Lung (tissue), 12 donors: ENCODE results near the gene C2CD4A. TPM values are rescaled to one million over a fixed set of nuclear protein-coding genes. Genes with fewer than 3 reads are reported as not detected.

Experiments used
- ATAC-seq: fragments of 200-7000 bp; cut with Tn5 transposase; one replicate; pipeline ENCODE4 v1.9.1; 2020; ENCODE audit warnings: moderate number of reproducible peaks; ENCODE audit not compliant: insufficient read depth, low FRiP score
- DNase-seq, 3 donors: peaks; one replicate each; pipeline ENCODE4 v3.0.0-alpha.2; 2013 to 2017
- H3K27ac ChIP-seq, 2 donors: one replicate each; pipeline ENCODE4 v1.5.1; 2013; ENCODE audit warnings: mild to moderate bottlenecking in 2 of 2, moderate library complexity in 2 of 2, control low read depth in 1 of 2, inconsistent platforms in 1 of 2, low read depth in 1 of 2, low read length in 1 of 2
- H3K27me3 ChIP-seq, 3 donors: one replicate each; pipeline ENCODE4 v1.5.1; 2013; ENCODE audit warnings: low read length in 2 of 3; ENCODE audit not compliant: control insufficient read depth in 3 of 3, insufficient read depth in 3 of 3
- H3K36me3 ChIP-seq, 4 donors: one replicate each; pipeline ENCODE4 v1.5.1; 2013; ENCODE audit warnings: low read length in 4 of 4, mild to moderate bottlenecking in 1 of 4, moderate library complexity in 1 of 4; ENCODE audit not compliant: control insufficient read depth in 4 of 4, insufficient read depth in 4 of 4
- H3K4me1 ChIP-seq, 5 donors: one replicate each; pipeline ENCODE4 v1.5.1; 2013; ENCODE audit warnings: low read length in 5 of 5, mild to moderate bottlenecking in 2 of 5, moderate library complexity in 1 of 5; ENCODE audit not compliant: control insufficient read depth in 5 of 5, insufficient read depth in 5 of 5
- H3K4me3 ChIP-seq: one replicate; pipeline ENCODE4 v1.5.1; 2013; ENCODE audit warnings: mild to moderate bottlenecking, control low read depth, moderate library complexity
- H3K9ac ChIP-seq, 2 donors: one replicate each; pipeline ENCODE4 v1.5.1; 2013; ENCODE audit warnings: low read length in 2 of 2, control low read depth in 1 of 2; ENCODE audit not compliant: insufficient read depth in 1 of 2
- H3K9me3 ChIP-seq, 4 donors: one replicate each; pipeline ENCODE4 v1.5.1; 2013; ENCODE audit warnings: low read length in 3 of 4, mild to moderate bottlenecking in 1 of 4, moderate library complexity in 1 of 4; ENCODE audit not compliant: control insufficient read depth in 4 of 4, insufficient read depth in 3 of 4
- WGBS, 2 donors: extraction: QIAGEN DNeasy Blood & Tissue Kit; methylation state at CpG; one replicate each; pipeline ENCODE4 v1.1.7; 2013; 5-methylcytosine and 5-hydroxymethylcytosine counted together
- polyA plus RNA-seq, 2 donors: library from polyadenylated mRNA; stranded (reverse); fragments of 200-250 nt; gene quantifications; one replicate each; pipeline ENCODE4 v1.2.1, GENCODE V29; 2013
- total RNA-seq, 2 donors: library from RNA; depleted of rRNA in 1 of 2; stranded (reverse); fragments of >200 nt in 1 of 2; gene quantifications; one replicate each; pipeline ENCODE4 v1.2.1, GENCODE V29; 2014 to 2021
- TF ChIP-seq, protein P1 (sequence below): IDR thresholded peaks from 2 replicates; pipeline ENCODE4 v1.5.1; 2012; ENCODE audit warnings: mild to moderate bottlenecking; ENCODE audit errors: control extremely low read depth, extremely low read depth
- donor health status: control.
- donor health status: control.
- donor health status: Bipolar disorder and iron deficiency.
- donor health status: healthy.
- donor health status: DM: yes; HTN: yes; CAD: no.

Gene C2CD4A
- total and polyA plus RNA-seq, 4 donors: 0.31 to 0.86 (median 0.51) TPM

- peaks cover 0 to 24% (median 0%) of the 10 kb centered on the region in 5 donors for H3K4me1 ChIP-seq
- no peak overlapping the region for H3K9ac ChIP-seq
- 69 to 81% methylated on average over 1 of the region's 1 CpG for WGBS, 2 donors
- ATAC-seq (no peak), DNase-seq (no peak)
- H3K36me3 ChIP-seq: no peaks in the 10 kb centered on the region
- no peak overlapping the region for H3K27ac ChIP-seq
- no peak overlapping the region for H3K4me3 ChIP-seq
- H3K9me3 ChIP-seq: no peaks in the 10 kb centered on the region
- TF ChIP-seq, protein P1, sequence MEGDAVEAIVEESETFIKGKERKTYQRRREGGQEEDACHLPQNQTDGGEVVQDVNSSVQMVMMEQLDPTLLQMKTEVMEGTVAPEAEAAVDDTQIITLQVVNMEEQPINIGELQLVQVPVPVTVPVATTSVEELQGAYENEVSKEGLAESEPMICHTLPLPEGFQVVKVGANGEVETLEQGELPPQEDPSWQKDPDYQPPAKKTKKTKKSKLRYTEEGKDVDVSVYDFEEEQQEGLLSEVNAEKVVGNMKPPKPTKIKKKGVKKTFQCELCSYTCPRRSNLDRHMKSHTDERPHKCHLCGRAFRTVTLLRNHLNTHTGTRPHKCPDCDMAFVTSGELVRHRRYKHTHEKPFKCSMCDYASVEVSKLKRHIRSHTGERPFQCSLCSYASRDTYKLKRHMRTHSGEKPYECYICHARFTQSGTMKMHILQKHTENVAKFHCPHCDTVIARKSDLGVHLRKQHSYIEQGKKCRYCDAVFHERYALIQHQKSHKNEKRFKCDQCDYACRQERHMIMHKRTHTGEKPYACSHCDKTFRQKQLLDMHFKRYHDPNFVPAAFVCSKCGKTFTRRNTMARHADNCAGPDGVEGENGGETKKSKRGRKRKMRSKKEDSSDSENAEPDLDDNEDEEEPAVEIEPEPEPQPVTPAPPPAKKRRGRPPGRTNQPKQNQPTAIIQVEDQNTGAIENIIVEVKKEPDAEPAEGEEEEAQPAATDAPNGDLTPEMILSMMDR: no peak
- H3K27me3 ChIP-seq: no peaks in the 10 kb centered on the region
Observed at GRCh38 chr15:62050115-62050514, 16.7 kb upstream of the C2CD4A start.

DNA sequence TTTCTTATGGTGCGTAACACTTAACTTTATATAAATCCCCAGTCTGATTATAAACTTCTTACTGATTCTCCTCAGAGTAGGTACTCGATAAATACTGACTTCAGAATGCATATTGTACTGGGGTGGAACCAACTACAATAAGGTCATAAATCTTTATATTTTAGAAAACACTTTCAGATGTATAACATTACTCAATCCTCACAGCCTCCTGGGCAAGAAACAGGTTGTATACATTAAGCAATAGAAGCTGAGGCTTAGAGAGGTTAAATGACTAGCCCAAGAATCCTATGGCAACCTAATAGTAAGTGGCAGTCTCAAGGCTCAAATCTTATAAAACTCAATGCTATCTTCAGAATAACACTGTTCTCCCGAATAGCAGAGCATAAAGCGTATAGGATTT is 15.6 kb upstream of the C2CD4A start:
- H3K27ac ChIP-seq: no peak overlapping the region
- H3K9ac ChIP-seq: no peak overlapping the region
- no peak for DNase-seq
- H3K27me3 ChIP-seq: no peaks in the 10 kb centered on the region
- no peak overlapping the region for H3K4me3 ChIP-seq
- no peak for ATAC-seq
- peaks cover 0 to 24% (median 0%) of the 10 kb centered on the region in 5 donors for H3K4me1 ChIP-seq
- H3K36me3 ChIP-seq: no peaks in the 10 kb centered on the region
- TF ChIP-seq, protein P1: no peak
- H3K9me3 ChIP-seq: no peaks in the 10 kb centered on the region
- 95 to 96% methylated on average over 4 of the region's 4 CpGs for WGBS, 2 donors

DNA sequence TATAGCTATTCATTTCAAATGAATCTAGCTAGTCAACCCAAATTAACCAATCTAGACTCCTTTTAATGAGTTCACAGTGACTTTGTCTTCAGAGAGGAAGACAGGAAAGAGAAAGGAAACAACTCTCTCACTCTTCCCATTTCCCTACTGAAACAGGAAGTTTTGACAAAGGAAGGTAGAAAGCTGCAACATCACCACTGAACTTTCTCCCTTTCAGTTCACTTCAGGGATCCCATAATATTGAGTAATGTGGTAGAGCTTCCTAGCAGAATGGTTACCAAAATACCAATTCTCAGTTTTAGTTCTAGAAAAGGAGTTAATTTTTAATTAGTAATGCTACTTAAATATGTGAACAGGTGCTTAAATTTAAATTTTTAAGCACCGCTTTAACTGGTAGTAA is 14.1 kb upstream of the C2CD4A start:
- WGBS, 2 donors: 88 to 98% methylated on average over 1 of the region's 1 CpG
- Histone ChIP-seq H3K9me3 (no peaks in the 10 kb centered on the region), H3K36me3 (no peaks in the 10 kb centered on the region), H3K4me3 (no peak overlapping the region), H3K4me1 (peaks cover 0 to 22% (median 0%) of the 10 kb centered on the region in 5 donors), H3K9ac (no peak overlapping the region), H3K27ac (no peak overlapping the region), H3K27me3 (no peaks in the 10 kb centered on the region)
- no peak for ATAC-seq
- DNase-seq: no peak
- TF ChIP-seq, protein P1: no peak

DNA sequence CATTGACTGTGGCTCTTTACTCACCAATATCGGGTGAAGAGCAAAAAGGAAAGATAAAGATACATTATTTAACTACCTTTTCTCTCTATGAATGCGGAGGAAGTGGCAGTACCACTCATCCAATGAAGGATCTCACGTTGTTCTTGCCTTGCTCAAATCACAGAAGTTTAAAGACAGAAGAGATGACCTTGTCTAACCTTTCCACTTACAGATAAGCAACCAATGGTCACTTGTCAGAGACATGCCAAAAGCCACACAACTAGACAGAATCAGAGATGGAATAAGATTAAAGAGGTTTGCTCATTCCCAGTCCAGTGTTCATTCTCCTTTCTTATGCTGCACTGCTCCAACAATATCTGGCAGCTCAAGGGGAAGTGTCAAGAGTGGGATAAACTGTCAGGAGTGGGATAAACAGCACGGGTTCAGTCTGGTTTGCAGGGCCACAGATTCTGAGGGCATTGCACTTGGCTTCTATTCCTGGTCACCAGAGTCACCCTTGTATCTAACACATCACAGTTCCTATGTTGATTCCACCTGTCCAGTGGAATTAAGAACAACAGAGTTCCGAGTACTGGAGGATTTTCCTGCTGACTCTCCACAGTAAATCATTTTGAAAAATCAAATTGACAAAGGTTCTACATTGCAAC is 13.2 kb upstream of the C2CD4A start:
- ATAC-seq (no peak), DNase-seq (no peak)
- Histone ChIP-seq H3K4me1 (peaks cover 0 to 24% (median under 1%) of the 10 kb centered on the region in 5 donors), H3K9me3 (no peaks in the 10 kb centered on the region), H3K27me3 (no peaks in the 10 kb centered on the region), H3K9ac (no peak overlapping the region), H3K27ac (no peak overlapping the region), H3K36me3 (no peaks in the 10 kb centered on the region), H3K4me3 (no peak overlapping the region)
- 59 to 61% methylated on average over 5 of the region's 5 CpGs for WGBS, 2 donors
- TF ChIP-seq, protein P1: no peak
